ENCODE measurements around the gene ALDH18A1.

GRCh38 chr10:95604630-95605029, 51.9 kb downstream of the ALDH18A1 start:
- TF ChIP-seq CTCF (IDR thresholded peaks at IDR 0.05; ENCODE audit: low read length) (no peak), EZH2 (IDR thresholded peaks at IDR 0.05; ENCODE audit: borderline replicate concordance, low read length) (no peak)

Data from OCI-LY1 (cell line).